Measurements from ENCODE around the gene CRYBG1.

GRCh38 chr6:106546261-106546690, 185.8 kb downstream of the CRYBG1 start:
- TF ChIP-seq, protein P1, sequence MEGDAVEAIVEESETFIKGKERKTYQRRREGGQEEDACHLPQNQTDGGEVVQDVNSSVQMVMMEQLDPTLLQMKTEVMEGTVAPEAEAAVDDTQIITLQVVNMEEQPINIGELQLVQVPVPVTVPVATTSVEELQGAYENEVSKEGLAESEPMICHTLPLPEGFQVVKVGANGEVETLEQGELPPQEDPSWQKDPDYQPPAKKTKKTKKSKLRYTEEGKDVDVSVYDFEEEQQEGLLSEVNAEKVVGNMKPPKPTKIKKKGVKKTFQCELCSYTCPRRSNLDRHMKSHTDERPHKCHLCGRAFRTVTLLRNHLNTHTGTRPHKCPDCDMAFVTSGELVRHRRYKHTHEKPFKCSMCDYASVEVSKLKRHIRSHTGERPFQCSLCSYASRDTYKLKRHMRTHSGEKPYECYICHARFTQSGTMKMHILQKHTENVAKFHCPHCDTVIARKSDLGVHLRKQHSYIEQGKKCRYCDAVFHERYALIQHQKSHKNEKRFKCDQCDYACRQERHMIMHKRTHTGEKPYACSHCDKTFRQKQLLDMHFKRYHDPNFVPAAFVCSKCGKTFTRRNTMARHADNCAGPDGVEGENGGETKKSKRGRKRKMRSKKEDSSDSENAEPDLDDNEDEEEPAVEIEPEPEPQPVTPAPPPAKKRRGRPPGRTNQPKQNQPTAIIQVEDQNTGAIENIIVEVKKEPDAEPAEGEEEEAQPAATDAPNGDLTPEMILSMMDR (IDR thresholded peaks at IDR 0.05), result no peak
- no peak for TF ChIP-seq EZH2 (IDR thresholded peaks at IDR 0.05; ENCODE audit: borderline replicate concordance, insufficient read depth, low read depth, low read length, poor library complexity, severe bottlenecking)

Measured in B cell (primary cell).